ENCODE measurements around the gene CDK10.
A peak's percentile ranks its signal among the peaks of the same experiment; 100 is the strongest.
"Not testable (repeated sequence)": the region's sequence is repeated elsewhere in the genome, so short reads cannot be mapped to it uniquely, and the experiment has no call there.

The CDK10 gene

GRCh38 chr16:89653656-89654295 is 32.7 kb upstream of the CDK10 start:
- Histone ChIP-seq H3K36me3 (ENCODE audit: insufficient read depth, low read length) (peaks cover 2% of the 10 kb centered on the region; the same call in 1 of the 2 replicates), H2AFZ (ENCODE audit: low read length, unreplicated experiment) (no peak overlapping the region), H3K4me3 (ENCODE audit: low read depth, low read length) (no peak overlapping the region), H3K79me2 (ENCODE audit: control insufficient read depth, insufficient read depth, low read length, unreplicated experiment) (peaks cover 56% of the 10 kb centered on the region), H3K27me3 (ENCODE audit: insufficient read depth, low read length) (no peaks in the 10 kb centered on the region), H3K27ac (ENCODE audit: low read depth, low read length) (no peak overlapping the region), H3K4me1 (ENCODE audit: control insufficient read depth, insufficient read depth, low read length, unreplicated experiment) (peaks cover 6% of the 10 kb centered on the region)

GRCh38 chr16:89655062-89655643 is 31.3 kb upstream of the CDK10 start:
- no peaks in the 10 kb centered on the region for H3K27me3 ChIP-seq (ENCODE audit: insufficient read depth, low read length)
- peaks cover 6% of the 10 kb centered on the region for H3K4me1 ChIP-seq (ENCODE audit: control insufficient read depth, insufficient read depth, low read length, unreplicated experiment)
- peaks cover 2% of the 10 kb centered on the region; the same call in 1 of the 2 replicates for H3K36me3 ChIP-seq (ENCODE audit: insufficient read depth, low read length)
- no peak overlapping the region for H3K27ac ChIP-seq (ENCODE audit: low read depth, low read length)
- H3K79me2 ChIP-seq (ENCODE audit: control insufficient read depth, insufficient read depth, low read length, unreplicated experiment), result peaks cover 69% of the 10 kb centered on the region
- H2AFZ ChIP-seq (ENCODE audit: low read length, unreplicated experiment), result no peak overlapping the region
- no peak overlapping the region for H3K4me3 ChIP-seq (ENCODE audit: low read depth, low read length)

- H3K27me3 ChIP-seq (ENCODE audit: insufficient read depth, low read length), result no peaks in the 10 kb centered on the region
- H3K4me1 ChIP-seq (ENCODE audit: control insufficient read depth, insufficient read depth, low read length, unreplicated experiment), result peaks cover 6% of the 10 kb centered on the region
- H3K36me3 ChIP-seq (ENCODE audit: insufficient read depth, low read length), result peaks cover 6% of the 10 kb centered on the region; the same call in 1 of the 2 replicates
- peak overlapping the region; percentile 73; the same call in 1 of the 2 replicates for H3K27ac ChIP-seq (ENCODE audit: low read depth, low read length)
- no peak overlapping the region for H2AFZ ChIP-seq (ENCODE audit: low read length, unreplicated experiment)
- peak overlapping the region; percentile 98 for H3K4me3 ChIP-seq (ENCODE audit: low read depth, low read length)
- peaks cover 68% of the 10 kb centered on the region for H3K79me2 ChIP-seq (ENCODE audit: control insufficient read depth, insufficient read depth, low read length, unreplicated experiment)
Measured at GRCh38 chr16:89656435-89657121, 29.9 kb upstream of the CDK10 start.

GRCh38 chr16:89657442-89658220 is 28.9 kb upstream of the CDK10 start, which contains the start of the genes CHMP1A and SPATA33:
CHMP1A (minus strand) TSS chr16:89657708; CDS start chr16:89657588, 120 bp downstream.
SPATA33 (plus strand) TSS chr16:89657836; CDS start chr16:89657912, 76 bp downstream.
- Histone ChIP-seq H3K4me3 (ENCODE audit: low read depth, low read length) (peak within 1 kb of the TSS; percentile 98), H2AFZ (ENCODE audit: low read length, unreplicated experiment) (peak within 1 kb of the TSS; percentile 97), H3K27me3 (ENCODE audit: insufficient read depth, low read length) (no peaks in the 10 kb centered on the region), H3K36me3 (ENCODE audit: insufficient read depth, low read length) (peaks cover 6% of the 10 kb centered on the region; the same call in 1 of the 2 replicates), H3K4me1 (ENCODE audit: control insufficient read depth, insufficient read depth, low read length, unreplicated experiment) (peaks cover 6% of the 10 kb centered on the region), H3K27ac (ENCODE audit: low read depth, low read length) (peak within 1 kb of the TSS; percentile 73), H3K79me2 (ENCODE audit: control insufficient read depth, insufficient read depth, low read length, unreplicated experiment) (peaks cover 65% of the 10 kb centered on the region)

- Histone ChIP-seq H3K27me3 (ENCODE audit: insufficient read depth, low read length) (no peaks in the 10 kb centered on the region), H3K4me3 (ENCODE audit: low read depth, low read length) (peak overlapping the region; percentile 98), H3K4me1 (ENCODE audit: control insufficient read depth, insufficient read depth, low read length, unreplicated experiment) (peaks cover 6% of the 10 kb centered on the region), H2AFZ (ENCODE audit: low read length, unreplicated experiment) (peak overlapping the region; percentile 97), H3K79me2 (ENCODE audit: control insufficient read depth, insufficient read depth, low read length, unreplicated experiment) (peaks cover 64% of the 10 kb centered on the region), H3K36me3 (ENCODE audit: insufficient read depth, low read length) (peaks cover 6% of the 10 kb centered on the region; the same call in 1 of the 2 replicates), H3K27ac (ENCODE audit: low read depth, low read length) (peak overlapping the region; percentile 73)
Measured at GRCh38 chr16:89658221-89658879, 28.1 kb upstream of the CDK10 start.

GRCh38 chr16:89660146-89660545 is 26.3 kb upstream of the CDK10 start:
- Histone ChIP-seq H3K27me3 (ENCODE audit: insufficient read depth, low read length) (no peaks in the 10 kb centered on the region), H3K4me1 (ENCODE audit: control insufficient read depth, insufficient read depth, low read length, unreplicated experiment) (peaks cover 6% of the 10 kb centered on the region), H3K27ac (ENCODE audit: low read depth, low read length) (no peak overlapping the region), H3K79me2 (ENCODE audit: control insufficient read depth, insufficient read depth, low read length, unreplicated experiment) (peaks cover 51% of the 10 kb centered on the region), H3K4me3 (ENCODE audit: low read depth, low read length) (no peak overlapping the region), H3K36me3 (ENCODE audit: insufficient read depth, low read length) (peaks cover 9% of the 10 kb centered on the region; the same call in 1 of the 2 replicates), H2AFZ (ENCODE audit: low read length, unreplicated experiment) (no peak overlapping the region)

- Histone ChIP-seq H3K4me1 (ENCODE audit: control insufficient read depth, insufficient read depth, low read length, unreplicated experiment) (peaks cover 5% of the 10 kb centered on the region), H3K27me3 (ENCODE audit: insufficient read depth, low read length) (no peaks in the 10 kb centered on the region), H3K4me3 (ENCODE audit: low read depth, low read length) (no peak overlapping the region), H3K36me3 (ENCODE audit: insufficient read depth, low read length) (peaks cover 9% of the 10 kb centered on the region; the same call in 1 of the 2 replicates), H2AFZ (ENCODE audit: low read length, unreplicated experiment) (no peak overlapping the region), H3K79me2 (ENCODE audit: control insufficient read depth, insufficient read depth, low read length, unreplicated experiment) (peaks cover 41% of the 10 kb centered on the region), H3K27ac (ENCODE audit: low read depth, low read length) (no peak overlapping the region)
Measured at GRCh38 chr16:89661215-89661614, 25.3 kb upstream of the CDK10 start.

GRCh38 chr16:89664238-89664637 is 22.3 kb upstream of the CDK10 start:
- H3K4me3 ChIP-seq (ENCODE audit: low read depth, low read length); H3K36me3 ChIP-seq (ENCODE audit: insufficient read depth, low read length); H2AFZ ChIP-seq (ENCODE audit: low read length, unreplicated experiment); H3K27me3 ChIP-seq (ENCODE audit: insufficient read depth, low read length); H3K27ac ChIP-seq (ENCODE audit: low read depth, low read length); H3K4me1 ChIP-seq (ENCODE audit: control insufficient read depth, insufficient read depth, low read length, unreplicated experiment): not testable (repeated sequence)
- peaks cover 14% of the 10 kb centered on the region for H3K79me2 ChIP-seq (ENCODE audit: control insufficient read depth, insufficient read depth, low read length, unreplicated experiment)

- peaks cover 12% of the 10 kb centered on the region for H3K4me1 ChIP-seq (ENCODE audit: control insufficient read depth, insufficient read depth, low read length, unreplicated experiment)
- H3K36me3 ChIP-seq (ENCODE audit: insufficient read depth, low read length); H3K4me3 ChIP-seq (ENCODE audit: low read depth, low read length); H3K27me3 ChIP-seq (ENCODE audit: insufficient read depth, low read length); H3K79me2 ChIP-seq (ENCODE audit: control insufficient read depth, insufficient read depth, low read length, unreplicated experiment); H3K27ac ChIP-seq (ENCODE audit: low read depth, low read length); H2AFZ ChIP-seq (ENCODE audit: low read length, unreplicated experiment): not testable (repeated sequence)
Measured at GRCh38 chr16:89667000-89667399, 19.5 kb upstream of the CDK10 start.

- Histone ChIP-seq H3K79me2 (ENCODE audit: control insufficient read depth, insufficient read depth, low read length, unreplicated experiment) (no peaks in the 10 kb centered on the region), H3K27ac (ENCODE audit: low read depth, low read length) (no peak overlapping the region), H3K36me3 (ENCODE audit: insufficient read depth, low read length) (peaks cover 3% of the 10 kb centered on the region; the same call in 1 of the 2 replicates), H2AFZ (ENCODE audit: low read length, unreplicated experiment) (no peak overlapping the region), H3K27me3 (ENCODE audit: insufficient read depth, low read length) (no peaks in the 10 kb centered on the region), H3K4me3 (ENCODE audit: low read depth, low read length) (no peak overlapping the region), H3K4me1 (ENCODE audit: control insufficient read depth, insufficient read depth, low read length, unreplicated experiment) (peaks cover 12% of the 10 kb centered on the region)
Measured at GRCh38 chr16:89667633-89668032, 18.9 kb upstream of the CDK10 start.

Measured in ACC112 (cell line).